Suprapubic skin (tissue), 4 donors: Measurements from ENCODE around the gene ANKRD22. TPM values are rescaled to one million over a fixed set of nuclear protein-coding genes. Genes with fewer than 3 reads are reported as not detected.

Experiments
- DNase-seq, 2 donors: peaks; one replicate each; pipeline ENCODE4 v3.0.0-alpha.2; 2019; ENCODE audit warnings: low spot score in 2 of 2
- H3K27ac ChIP-seq: fragments of 200-600 bp; sonication (generic); one replicate; pipeline ENCODE4 v1.5.1; 2019
- H3K27me3 ChIP-seq: fragments of 200-600 bp; sonication (generic); one replicate; pipeline ENCODE4 v1.5.1; 2019
- H3K36me3 ChIP-seq: fragments of 200-600 bp; sonication (generic); one replicate; pipeline ENCODE4 v1.5.1; 2019
- H3K4me1 ChIP-seq: fragments of 200-600 bp; sonication (generic); one replicate; pipeline ENCODE4 v1.5.1; 2019
- H3K4me3 ChIP-seq: fragments of 200-600 bp; sonication (generic); one replicate; pipeline ENCODE4 v1.5.1; 2019; ENCODE audit warnings: mild to moderate bottlenecking
- H3K9me3 ChIP-seq: fragments of 200-600 bp; sonication (generic); one replicate; pipeline ENCODE4 v1.5.1; 2019
- EP300 ChIP-seq: sonication (generic); formaldehyde crosslinking; IDR thresholded peaks from one replicate; pipeline ENCODE4 v1.6.1; 2017; ENCODE audit warnings: antibody characterized with exemption
- POLR2A ChIP-seq, 2 donors: fragments of 450-650 bp; IDR thresholded peaks; one replicate each; pipeline ENCODE4 v1.6.1; 2017; ENCODE audit warnings: antibody characterized with exemption in 2 of 2, mild to moderate bottlenecking in 2 of 2, moderate library complexity in 2 of 2
- POLR2AphosphoS5 ChIP-seq, 3 donors: sonication (generic); formaldehyde crosslinking; IDR thresholded peaks; one replicate each; pipeline ENCODE4 v1.6.1; 2017; ENCODE audit warnings: antibody characterized with exemption in 3 of 3
- WGBS: methylation state at CpG from one replicate; pipeline ENCODE4 v1.1.5; 2018; 5-methylcytosine and 5-hydroxymethylcytosine counted together
- total RNA-seq, 4 donors: library from RNA; depleted of rRNA; stranded (reverse); fragments of >200 nt; gene quantifications; one replicate each; pipeline ENCODE4 v1.1.0, GENCODE V29; 2016
- TF ChIP-seq, protein P1 (sequence below), 2 donors: fragments of 200-600 bp in 1 of 2; fragments of 450-650 bp in 1 of 2; sonication (generic) in 1 of 2; IDR thresholded peaks; one replicate each; pipeline ENCODE4 v1.5.1; 2016 to 2019; ENCODE audit warnings: antibody characterized with exemption in 2 of 2, mild to moderate bottlenecking in 1 of 2, moderate library complexity in 1 of 2

Gene ANKRD22
- total RNA-seq, 4 donors from 2014 or later, result 19.6 to 30.1 (median 29.3) TPM

DNA sequence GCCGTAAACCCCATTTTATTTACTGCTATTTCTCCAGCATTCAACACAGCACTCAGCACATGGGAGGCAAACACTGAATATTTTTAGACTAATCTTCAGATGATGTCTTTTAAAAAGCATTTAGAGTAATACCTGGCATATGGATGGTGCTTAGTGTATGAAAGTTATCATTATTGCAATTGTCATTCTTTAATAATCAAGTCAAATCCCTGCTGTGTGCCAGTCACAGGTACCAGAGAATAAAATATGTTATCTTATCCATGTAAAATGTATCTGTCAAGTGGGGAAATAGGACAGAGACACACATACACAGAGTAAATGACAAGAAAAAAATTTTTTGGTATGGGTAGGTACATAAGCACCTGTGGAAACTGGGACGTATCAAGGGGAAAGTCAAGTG is 18.5 kb downstream of the ANKRD22 start:
- no peak overlapping the region for H3K27ac ChIP-seq
- no peaks in the 10 kb centered on the region for H3K36me3 ChIP-seq
- WGBS, result 92% methylated on average over 2 of the region's 2 CpGs
- peaks cover 28% of the 10 kb centered on the region for H3K4me1 ChIP-seq
- H3K27me3 ChIP-seq, result no peaks in the 10 kb centered on the region
- no peak overlapping the region for H3K4me3 ChIP-seq
- DNase-seq, result no peak
- H3K9me3 ChIP-seq, result no peaks in the 10 kb centered on the region
- TF ChIP-seq EP300, result no peak
- TF ChIP-seq POLR2AphosphoS5 (IDR thresholded peaks at IDR 0.05), result no peak
- TF ChIP-seq, protein P1, sequence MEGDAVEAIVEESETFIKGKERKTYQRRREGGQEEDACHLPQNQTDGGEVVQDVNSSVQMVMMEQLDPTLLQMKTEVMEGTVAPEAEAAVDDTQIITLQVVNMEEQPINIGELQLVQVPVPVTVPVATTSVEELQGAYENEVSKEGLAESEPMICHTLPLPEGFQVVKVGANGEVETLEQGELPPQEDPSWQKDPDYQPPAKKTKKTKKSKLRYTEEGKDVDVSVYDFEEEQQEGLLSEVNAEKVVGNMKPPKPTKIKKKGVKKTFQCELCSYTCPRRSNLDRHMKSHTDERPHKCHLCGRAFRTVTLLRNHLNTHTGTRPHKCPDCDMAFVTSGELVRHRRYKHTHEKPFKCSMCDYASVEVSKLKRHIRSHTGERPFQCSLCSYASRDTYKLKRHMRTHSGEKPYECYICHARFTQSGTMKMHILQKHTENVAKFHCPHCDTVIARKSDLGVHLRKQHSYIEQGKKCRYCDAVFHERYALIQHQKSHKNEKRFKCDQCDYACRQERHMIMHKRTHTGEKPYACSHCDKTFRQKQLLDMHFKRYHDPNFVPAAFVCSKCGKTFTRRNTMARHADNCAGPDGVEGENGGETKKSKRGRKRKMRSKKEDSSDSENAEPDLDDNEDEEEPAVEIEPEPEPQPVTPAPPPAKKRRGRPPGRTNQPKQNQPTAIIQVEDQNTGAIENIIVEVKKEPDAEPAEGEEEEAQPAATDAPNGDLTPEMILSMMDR (IDR thresholded peaks at IDR 0.05), result no peak
- no peak for TF ChIP-seq POLR2A (IDR thresholded peaks at IDR 0.05)

DNA sequence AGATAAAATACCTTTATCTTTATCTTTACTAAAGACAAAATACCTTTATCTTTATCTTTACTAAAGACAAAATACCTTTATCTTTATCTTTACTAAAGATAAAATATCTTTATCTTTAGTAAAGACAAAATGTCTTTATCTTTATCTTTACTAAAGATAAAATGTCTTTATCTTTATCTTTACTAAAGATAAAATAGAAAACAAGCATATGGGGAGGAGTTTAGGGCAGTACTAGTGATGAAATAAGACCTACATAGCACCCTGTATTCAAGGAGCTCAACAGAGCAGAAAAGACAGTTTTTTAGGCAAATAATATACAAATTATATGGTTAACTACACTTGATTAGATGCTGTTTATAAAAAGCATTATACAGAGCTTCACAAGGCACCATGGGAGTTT is 19.3 kb downstream of the ANKRD22 start:
- Histone ChIP-seq H3K4me3 (no peak overlapping the region), H3K4me1 (peaks cover 20% of the 10 kb centered on the region), H3K36me3 (no peaks in the 10 kb centered on the region), H3K9me3 (no peaks in the 10 kb centered on the region), H3K27me3 (no peaks in the 10 kb centered on the region), H3K27ac (no peak overlapping the region)
- no peak for DNase-seq
- no peak for TF ChIP-seq POLR2AphosphoS5 (IDR thresholded peaks at IDR 0.05)
- no peak for TF ChIP-seq EP300
- TF ChIP-seq, protein P1 (IDR thresholded peaks at IDR 0.05), result no peak

DNA sequence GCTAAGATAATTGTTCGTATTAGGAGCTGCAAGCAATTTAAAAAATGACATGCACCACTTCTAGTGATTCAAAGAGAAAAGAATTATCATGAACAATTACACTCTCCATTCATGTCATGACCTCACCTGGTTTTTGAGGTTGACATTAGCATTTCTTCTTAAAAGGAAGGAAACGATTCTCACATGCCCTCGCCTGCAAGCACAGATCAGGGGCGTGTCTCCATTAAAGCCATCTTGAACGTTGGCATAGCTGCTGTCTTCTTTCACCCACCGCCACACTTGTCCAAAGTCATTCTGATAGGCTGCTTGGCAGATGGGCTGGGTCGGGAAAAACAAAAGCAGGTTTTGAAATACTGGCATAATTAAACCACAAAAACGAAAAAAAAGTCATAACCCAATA is 19.9 kb downstream of the ANKRD22 start:
- no peaks in the 10 kb centered on the region for H3K27me3 ChIP-seq
- H3K4me1 ChIP-seq, result peaks cover 16% of the 10 kb centered on the region
- DNase-seq, result no peak
- TF ChIP-seq POLR2AphosphoS5 (IDR thresholded peaks at IDR 0.05) (no peak), POLR2A (IDR thresholded peaks at IDR 0.05) (no peak), EP300 (no peak)
- TF ChIP-seq, protein P1 (IDR thresholded peaks at IDR 0.05), result no peak
- no peak overlapping the region for H3K4me3 ChIP-seq
- 44% methylated on average over 8 of the region's 8 CpGs for WGBS
- no peak overlapping the region for H3K27ac ChIP-seq
- no peaks in the 10 kb centered on the region for H3K9me3 ChIP-seq
- no peaks in the 10 kb centered on the region for H3K36me3 ChIP-seq

DNA sequence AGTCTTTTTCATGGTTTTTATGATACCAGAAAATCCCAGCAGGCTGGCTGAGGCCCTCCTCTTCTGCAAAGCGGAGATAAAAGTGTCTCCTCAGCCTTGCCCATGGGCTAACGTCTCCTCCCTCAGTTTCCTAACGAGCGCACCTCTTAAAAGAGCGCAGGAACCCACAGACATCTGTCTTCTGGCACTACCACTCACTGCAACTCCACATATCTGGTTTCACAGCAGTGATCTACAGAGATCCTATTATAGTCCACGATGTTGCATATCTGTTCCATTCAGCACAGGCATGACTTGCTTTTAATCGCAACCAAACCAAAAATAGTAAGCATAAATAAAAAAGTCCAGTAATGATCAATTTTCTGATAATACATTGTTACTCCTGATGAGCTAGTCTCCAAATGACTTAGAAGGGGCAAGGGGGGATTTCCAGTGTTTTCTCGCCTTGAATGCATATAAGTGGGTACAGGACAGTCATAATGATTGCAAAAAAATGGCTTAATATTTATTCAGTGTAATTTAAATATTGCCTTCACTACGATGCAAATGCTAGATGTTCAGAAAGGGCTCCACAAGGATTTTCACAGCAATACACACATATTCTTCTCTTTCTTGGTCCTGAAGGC is 20.9 kb downstream of the ANKRD22 start:
- Histone ChIP-seq H3K9me3 (no peaks in the 10 kb centered on the region), H3K27ac (no peak overlapping the region), H3K27me3 (no peaks in the 10 kb centered on the region), H3K4me1 (peaks cover 8% of the 10 kb centered on the region), H3K36me3 (no peaks in the 10 kb centered on the region), H3K4me3 (no peak overlapping the region)
- no peak for TF ChIP-seq POLR2AphosphoS5 (IDR thresholded peaks at IDR 0.05)
- no peak for TF ChIP-seq EP300
- TF ChIP-seq POLR2A (IDR thresholded peaks at IDR 0.05), result no peak
- TF ChIP-seq, protein P1 (IDR thresholded peaks at IDR 0.05), result no peak
- DNase-seq, result no peak
- WGBS, result 87% methylated on average over 9 of the region's 9 CpGs

DNA sequence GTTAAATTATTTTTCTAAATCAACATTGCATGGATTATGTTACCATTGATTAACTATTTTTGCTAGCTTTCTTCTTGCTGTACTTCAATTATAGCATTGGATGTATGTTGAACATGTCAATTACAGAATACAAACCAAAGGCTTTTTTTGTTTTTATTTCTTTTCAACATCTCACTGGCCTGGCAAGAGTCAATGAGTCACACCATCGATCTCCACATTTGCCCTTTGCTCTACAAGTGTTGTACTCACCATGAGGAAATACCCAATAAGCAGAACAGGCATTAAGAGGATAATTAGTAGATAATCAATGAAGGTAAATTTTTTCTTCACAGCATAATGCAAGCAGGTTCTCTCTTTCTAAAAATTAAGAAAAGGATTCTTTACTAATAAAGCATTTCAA is 23.3 kb downstream of the ANKRD22 start:
- no peaks in the 10 kb centered on the region for H3K36me3 ChIP-seq
- no peak overlapping the region for H3K4me3 ChIP-seq
- no peak for TF ChIP-seq POLR2A (IDR thresholded peaks at IDR 0.05)
- no peaks in the 10 kb centered on the region for H3K9me3 ChIP-seq
- DNase-seq, result no peak
- no peak overlapping the region for H3K27ac ChIP-seq
- H3K4me1 ChIP-seq, result peaks cover 5% of the 10 kb centered on the region
- H3K27me3 ChIP-seq, result no peaks in the 10 kb centered on the region
- 57% methylated on average over 1 of the region's 1 CpG for WGBS

DNA sequence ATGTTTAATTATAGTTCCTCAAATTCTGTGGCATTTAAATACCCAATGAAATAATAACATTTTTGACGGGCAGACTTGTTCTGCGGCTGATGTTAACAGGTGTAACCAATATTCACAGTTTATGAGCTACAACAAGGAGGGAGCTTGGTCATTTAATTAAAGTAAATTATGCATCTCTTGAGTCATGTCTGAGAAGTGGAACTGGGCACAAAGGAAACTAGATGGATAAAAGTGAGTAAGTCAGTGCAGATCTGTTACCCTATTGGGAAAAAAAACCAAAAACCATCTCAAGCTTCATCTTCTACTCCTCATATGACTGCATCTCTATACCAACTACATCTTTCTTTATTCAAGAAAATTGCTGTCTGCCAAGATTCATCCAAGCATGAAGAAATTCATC is 24.0 kb downstream of the ANKRD22 start:
- 90% methylated on average over 2 of the region's 2 CpGs for WGBS
- Histone ChIP-seq H3K9me3 (no peaks in the 10 kb centered on the region), H3K27me3 (no peaks in the 10 kb centered on the region), H3K36me3 (no peaks in the 10 kb centered on the region), H3K4me1 (peaks cover 5% of the 10 kb centered on the region), H3K27ac (no peak overlapping the region), H3K4me3 (no peak overlapping the region)
- DNase-seq, result no peak
- TF ChIP-seq, protein P1 (IDR thresholded peaks at IDR 0.05), result no peak
- no peak for TF ChIP-seq EP300
- TF ChIP-seq POLR2AphosphoS5 (IDR thresholded peaks at IDR 0.05), result no peak
- TF ChIP-seq POLR2A (IDR thresholded peaks at IDR 0.05), result no peak
